GM04503 (cell line): Measurements from ENCODE around the gene TOP3B.

Experiments
- DNase-seq: peaks from one replicate; pipeline ENCODE4 v3.0.0-alpha.2; 2012; ENCODE audit warnings: low read depth

Gene TOP3B

GRCh38 chr22:21982338-21982965 lies at the start of gene TOP3B:
Gene TOP3B, minus strand, starts transcription at chr22:21982787. Its CDS starts 7,078 bp downstream, at chr22:21975709.
- DNase-seq = no peak

- DNase-seq = no peak
Observed at GRCh38 chr22:22031183-22031945, 48.8 kb upstream of the TOP3B start.

- no peak for DNase-seq
Observed at GRCh38 chr22:22030493-22031182, 48.1 kb upstream of the TOP3B start.

GRCh38 chr22:22027955-22028354 lies 45.4 kb upstream of the TOP3B start:
- no peak for DNase-seq

- DNase-seq = no peak
Observed at GRCh38 chr22:22026157-22026831, 43.7 kb upstream of the TOP3B start.

GRCh38 chr22:22025320-22026156 lies 43.0 kb upstream of the TOP3B start:
- DNase-seq = no peak

GRCh38 chr22:22024440-22024839 lies 41.9 kb upstream of the TOP3B start:
- no peak for DNase-seq

- DNase-seq = no peak
Observed at GRCh38 chr22:22023581-22024137, 41.1 kb upstream of the TOP3B start.

- DNase-seq = no peak
Observed at GRCh38 chr22:22022947-22023534, 40.5 kb upstream of the TOP3B start.

GRCh38 chr22:22022255-22022840 lies 39.8 kb upstream of the TOP3B start:
- no peak for DNase-seq

- DNase-seq = no peak
Observed at GRCh38 chr22:22021162-22021750, 38.7 kb upstream of the TOP3B start.

GRCh38 chr22:22020425-22020852 lies 37.9 kb upstream of the TOP3B start:
- no peak for DNase-seq

- DNase-seq = no peak
Observed at GRCh38 chr22:22019659-22020424, 37.3 kb upstream of the TOP3B start.

- DNase-seq = no peak
Observed at GRCh38 chr22:22018825-22019658, 36.5 kb upstream of the TOP3B start.

GRCh38 chr22:22015631-22016030 lies 33.0 kb upstream of the TOP3B start:
- DNase-seq = no peak

GRCh38 chr22:22014285-22014659 lies 31.7 kb upstream of the TOP3B start:
- DNase-seq = no peak

GRCh38 chr22:22013559-22014284 lies 31.1 kb upstream of the TOP3B start:
- no peak for DNase-seq

GRCh38 chr22:22011964-22012363 lies 29.4 kb upstream of the TOP3B start:
- no peak for DNase-seq
